GM21360 (cell line): ENCODE measurements around the gene TBCB.
"Not testable (repeated sequence)": the region's sequence is repeated elsewhere in the genome, so short reads cannot be mapped to it uniquely, and the experiment has no call there.

Experiments
- ATAC-seq: cut with Tn5 transposase; IDR thresholded peaks from one replicate; pipeline ENCODE4 v1.9.1; 2021; ENCODE audit warnings: mild to moderate bottlenecking, moderate library complexity; ENCODE audit not compliant: unreplicated experiment

Gene TBCB

GRCh38 chr19:36169084-36169760, 54.0 kb downstream of the TBCB start:
- no peak for ATAC-seq

DNA sequence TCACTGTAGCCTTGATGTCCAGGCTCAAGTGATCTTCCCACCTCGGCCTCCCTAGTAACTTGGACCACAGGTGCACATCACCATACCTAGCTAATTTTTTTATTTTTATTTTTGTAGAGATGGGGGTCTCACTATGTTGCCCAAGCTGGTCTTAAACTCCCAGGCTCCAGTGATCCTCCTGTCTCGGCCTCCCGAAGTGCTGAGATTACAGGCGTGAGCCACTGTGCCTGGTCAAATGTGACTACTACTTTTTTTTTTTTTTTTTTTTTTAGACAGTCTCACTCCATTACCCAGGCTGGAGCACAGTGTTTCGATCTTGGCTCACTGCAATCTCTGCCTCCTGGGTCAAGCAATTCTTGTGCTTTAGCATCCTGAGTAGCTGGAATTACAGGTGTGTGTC, 57.6 kb downstream of the TBCB start:
- no peak for ATAC-seq

DNA sequence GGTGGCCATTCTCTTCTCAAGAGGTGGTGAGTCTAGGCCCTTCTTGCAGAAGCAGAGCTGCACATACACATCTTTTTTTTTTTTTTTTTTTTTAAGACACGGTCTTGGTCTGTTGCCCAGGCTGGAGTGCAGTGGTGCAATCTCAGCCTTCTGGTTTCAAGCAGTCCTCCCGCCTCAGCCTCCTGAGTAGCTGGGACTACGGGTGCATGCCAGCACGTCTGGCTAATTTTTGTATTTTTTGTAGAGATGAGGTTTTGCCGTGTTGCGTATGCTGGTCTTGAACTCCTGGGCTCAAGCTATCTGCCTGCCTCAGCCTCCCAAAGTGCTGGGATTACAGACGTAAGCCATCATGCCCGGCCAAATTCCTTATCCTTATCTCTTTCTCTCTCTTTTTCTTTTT, 58.6 kb downstream of the TBCB start:
- not testable (repeated sequence) for ATAC-seq
